OCI-LY1 (cell line): ENCODE data around the gene CMTM8.

Experiments
- H2AFZ ChIP-seq: fragments of 200-600 bp; sonication (generic), shearing (Covaris generic); 2 replicates; pipeline ENCODE4 v1.6.0; 2014; ENCODE audit warnings: antibody characterized with exemption, mild to moderate bottlenecking, low read length
- H3F3A ChIP-seq: fragments of 200-600 bp; sonication (generic), shearing (Covaris generic); 2 replicates; pipeline ENCODE4 v1.6.0; 2014; ENCODE audit warnings: mild to moderate bottlenecking, antibody characterized with exemption, low read length, moderate library complexity; ENCODE audit not compliant: insufficient read depth
- H3K27ac ChIP-seq: fragments of 200-600 bp; sonication (generic); 2 replicates; pipeline ENCODE4 v1.5.1; 2014; ENCODE audit warnings: low read length, mixed run types, mild to moderate bottlenecking, low read depth; ENCODE audit not compliant: poor library complexity, severe bottlenecking
- H3K27me3 ChIP-seq: fragments of 200-600 bp; sonication (generic); 2 replicates; pipeline ENCODE4 v1.6.0; 2014; ENCODE audit warnings: antibody characterized with exemption, mild to moderate bottlenecking, low read length, moderate library complexity; ENCODE audit not compliant: insufficient read depth
- H3K36me3 ChIP-seq: fragments of 200-600 bp; sonication (generic); 2 replicates; pipeline ENCODE4 v1.6.1; 2014; ENCODE audit warnings: mild to moderate bottlenecking, antibody characterized with exemption, low read length, moderate library complexity, mixed read lengths; ENCODE audit not compliant: insufficient read depth
- H3K4me1 ChIP-seq: fragments of 200-600 bp; sonication (generic); 2 replicates; pipeline ENCODE4 v1.5.1; 2014; ENCODE audit warnings: mild to moderate bottlenecking, low read length, moderate library complexity; ENCODE audit not compliant: insufficient read depth, severe bottlenecking
- H3K4me2 ChIP-seq: fragments of 200-600 bp; sonication (generic), shearing (Covaris generic); 2 replicates; pipeline ENCODE4 v1.6.1; 2014; ENCODE audit warnings: low read length
- H3K4me3 ChIP-seq: fragments of 200-600 bp; sonication (generic); 2 replicates; pipeline ENCODE4 v1.5.1; 2014; ENCODE audit warnings: low read length, low read depth, mild to moderate bottlenecking, mixed read lengths; ENCODE audit not compliant: poor library complexity, severe bottlenecking
- H3K79me2 ChIP-seq: fragments of 200-600 bp; shearing (Covaris generic); 2 replicates; pipeline ENCODE4 v1.6.1; 2016; ENCODE audit warnings: mixed run types, low read length, mixed read lengths; ENCODE audit not compliant: insufficient read depth
- H3K9ac ChIP-seq: fragments of 200-600 bp; sonication (generic), shearing (Covaris generic); 2 replicates; pipeline ENCODE4 v1.6.1; 2014; ENCODE audit warnings: mild to moderate bottlenecking, low read length, mixed read lengths
- H3K9me2 ChIP-seq: fragments of 200-600 bp; sonication (generic), shearing (Covaris generic); 2 replicates; pipeline ENCODE4 v1.6.1; 2014; ENCODE audit warnings: low read depth, mild to moderate bottlenecking, low read length, mixed read lengths
- H3K9me3 ChIP-seq: fragments of 200-600 bp; shearing (Covaris generic); 2 replicates; pipeline ENCODE4 v1.6.1; 2014; ENCODE audit warnings: low read length, mixed read lengths
- H4K20me1 ChIP-seq: fragments of 200-600 bp; sonication (generic), shearing (Covaris generic); 2 replicates; pipeline ENCODE4 v1.6.0; 2016; ENCODE audit warnings: mild to moderate bottlenecking, low read length; ENCODE audit not compliant: insufficient read depth
- CTCF ChIP-seq: fragments of 200-600 bp; sonication (generic), shearing (Covaris generic); IDR thresholded peaks from 2 replicates; pipeline ENCODE4 v1.5.1; 2017; ENCODE audit warnings: mild to moderate bottlenecking, antibody characterized with exemption, low read length, moderate library complexity, mixed read lengths
- EZH2 ChIP-seq: fragments of 200-600 bp; sonication (generic), shearing (Covaris generic); IDR thresholded peaks from 2 replicates; pipeline ENCODE4 v1.8.0; 2017; ENCODE audit warnings: borderline replicate concordance, mixed run types, mild to moderate bottlenecking, antibody characterized with exemption, low read length, moderate library complexity, mixed read lengths

Gene CMTM8

GRCh38 chr3:32326795-32327194, 88.3 kb downstream of the CMTM8 start:
- TF ChIP-seq EZH2: no peak
- no peak for TF ChIP-seq CTCF
- no peaks in the 10 kb centered on the region for H3K36me3 ChIP-seq
- no peak overlapping the region for H3K4me2 ChIP-seq
- no peaks in the 10 kb centered on the region for H3K4me1 ChIP-seq
- H3K9ac ChIP-seq: no peak overlapping the region
- H2AFZ ChIP-seq: no peak overlapping the region
- no peaks in the 10 kb centered on the region for H3K79me2 ChIP-seq
- H4K20me1 ChIP-seq: no peaks in the 10 kb centered on the region
- H3F3A ChIP-seq: no peaks in the 10 kb centered on the region
- H3K9me3 ChIP-seq: no peaks in the 10 kb centered on the region
- H3K27ac ChIP-seq: no peak overlapping the region
- H3K27me3 ChIP-seq: no peaks in the 10 kb centered on the region
- no peak overlapping the region for H3K4me3 ChIP-seq
- H3K9me2 ChIP-seq: no peaks in the 10 kb centered on the region

DNA sequence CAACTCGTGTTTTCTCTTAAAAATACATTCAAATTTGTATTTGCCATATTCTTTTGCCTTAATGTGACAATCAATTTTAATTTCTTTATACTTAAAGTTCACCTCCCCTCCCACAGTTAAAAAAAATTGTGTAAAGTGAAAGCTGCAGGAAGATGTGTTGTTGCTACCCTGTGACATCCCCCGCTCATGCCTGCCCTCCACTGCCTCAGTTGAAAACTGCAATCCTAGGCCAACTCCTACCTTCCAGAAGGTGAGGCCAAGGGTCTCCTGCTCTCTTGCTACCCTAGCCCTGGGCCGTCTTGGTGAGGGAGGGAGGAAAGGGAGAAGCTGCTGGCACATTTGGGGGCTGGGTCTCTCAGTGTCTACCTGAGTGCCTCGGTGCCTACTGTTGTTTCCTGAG, 96.2 kb downstream of the CMTM8 start:
- H4K20me1 ChIP-seq: no peaks in the 10 kb centered on the region
- no peaks in the 10 kb centered on the region for H3K9me3 ChIP-seq
- H3K4me3 ChIP-seq: no peak overlapping the region
- H3K36me3 ChIP-seq: no peaks in the 10 kb centered on the region
- H3K9me2 ChIP-seq: no peaks in the 10 kb centered on the region
- H3K79me2 ChIP-seq: no peaks in the 10 kb centered on the region
- H3K4me1 ChIP-seq: peaks cover 22% of the 10 kb centered on the region
- TF ChIP-seq CTCF (peak; percentile 82), EZH2 (no peak)
- no peak overlapping the region for H3K27ac ChIP-seq
- no peaks in the 10 kb centered on the region for H3F3A ChIP-seq
- H3K4me2 ChIP-seq: peak overlapping the region; percentile 56
- H2AFZ ChIP-seq: peak overlapping the region; percentile 59; the same call in 1 of the 2 replicates
- H3K9ac ChIP-seq: no peak overlapping the region
- H3K27me3 ChIP-seq: no peaks in the 10 kb centered on the region

- Histone ChIP-seq H3K27me3 (no peaks in the 10 kb centered on the region), H3K4me1 (peaks cover 26% of the 10 kb centered on the region), H3K27ac (no peak overlapping the region), H3K9me3 (no peaks in the 10 kb centered on the region), H3K4me2 (no peak overlapping the region), H3K9ac (no peak overlapping the region), H3K36me3 (no peaks in the 10 kb centered on the region), H2AFZ (no peak overlapping the region), H3K9me2 (no peaks in the 10 kb centered on the region), H3F3A (no peaks in the 10 kb centered on the region), H3K4me3 (no peak overlapping the region), H4K20me1 (no peaks in the 10 kb centered on the region), H3K79me2 (no peaks in the 10 kb centered on the region)
- no peak for TF ChIP-seq CTCF
- TF ChIP-seq EZH2: no peak
Measured at GRCh38 chr3:32335365-32336112, 97.1 kb downstream of the CMTM8 start.
